ENCODE measurements around the gene TBXA2R.

DNA sequence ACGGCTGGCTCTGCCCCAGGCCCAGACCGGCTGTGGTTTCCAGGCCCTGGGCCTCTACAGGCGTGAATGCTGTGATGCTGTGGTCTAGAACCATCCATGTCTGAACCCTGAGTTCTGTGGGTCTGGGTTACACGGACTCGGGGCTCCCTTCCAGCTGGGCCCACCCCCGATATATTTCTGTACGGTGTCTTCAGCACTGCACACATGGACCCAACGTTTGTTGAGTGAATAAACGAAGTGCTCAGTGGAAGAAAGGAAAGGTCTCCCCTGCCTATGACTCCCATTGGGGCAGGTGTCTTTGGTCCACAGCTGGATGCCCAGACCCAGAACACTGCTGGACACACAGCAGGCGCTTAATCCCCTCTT, 61.0 kb downstream of the TBXA2R start:
- TF ChIP-seq POLR2A (IDR thresholded peaks at IDR 0.05) (no peak), CTCF (IDR thresholded peaks at IDR 0.05) (no peak)
